GM21619 (cell line): ENCODE data around the gene RPS29.

Experiments
- ATAC-seq: cut with Tn5 transposase; IDR thresholded peaks from one replicate; pipeline ENCODE4 v1.9.1; 2021; ENCODE audit not compliant: unreplicated experiment

Gene RPS29

DNA sequence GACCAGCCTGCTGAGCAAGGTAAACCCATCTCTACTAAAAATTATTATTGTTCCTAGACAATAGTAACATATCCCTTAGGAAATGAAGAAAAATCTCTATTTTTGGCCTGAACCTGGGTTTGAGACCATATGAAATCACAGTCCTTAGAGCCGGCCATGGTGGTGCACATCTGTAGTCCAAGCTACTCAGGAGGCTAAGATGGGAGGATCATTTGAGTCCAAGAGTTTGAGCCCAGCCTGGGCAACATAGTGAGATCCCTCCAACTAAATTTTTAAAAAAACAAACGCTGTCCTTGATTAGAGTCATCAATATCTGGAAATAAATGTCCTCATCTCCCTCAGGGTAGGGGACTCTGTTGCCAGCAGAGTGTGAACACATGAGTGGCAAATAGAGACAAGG lies 34.6 kb downstream of the RPS29 start:
- ATAC-seq: no peak

DNA sequence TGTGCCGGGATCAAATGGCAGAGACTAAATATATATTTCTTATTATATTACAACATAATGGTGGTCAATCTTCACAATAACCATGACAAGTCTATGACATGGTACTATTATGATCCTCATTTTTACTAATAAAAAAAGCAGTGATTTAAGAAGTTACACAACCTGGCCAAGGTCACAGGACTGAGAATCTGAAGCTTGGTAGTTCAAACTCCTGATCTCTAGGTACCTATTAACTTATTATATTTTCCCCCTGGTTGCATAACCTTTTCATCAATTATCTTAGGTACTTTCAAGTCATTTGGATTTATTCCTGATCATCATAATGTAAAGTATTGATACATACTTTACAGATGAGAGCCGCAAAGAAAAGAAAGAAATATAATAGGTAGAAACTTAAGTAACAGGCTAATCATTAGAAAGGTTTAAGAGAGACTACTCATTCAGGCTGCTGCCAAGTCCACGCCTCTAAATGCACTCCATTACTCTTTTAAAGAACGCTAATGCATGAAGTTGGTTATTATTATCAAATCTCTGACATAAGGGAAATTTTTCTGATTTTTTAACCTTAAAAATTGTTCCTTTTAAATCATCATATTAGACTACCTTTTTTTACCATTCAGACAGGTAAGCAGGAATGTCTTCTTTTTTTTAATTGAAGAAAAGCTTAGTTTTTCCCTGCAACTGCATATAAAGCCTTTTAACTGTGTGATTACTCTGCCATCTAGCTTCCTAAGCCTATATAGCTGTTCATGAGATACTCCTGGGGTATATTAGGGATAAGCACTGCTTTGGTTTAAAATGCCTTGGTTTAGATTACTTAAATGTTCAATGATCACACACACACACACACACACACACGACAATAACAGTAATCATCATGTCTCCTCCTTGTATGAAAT lies 35.6 kb downstream of the RPS29 start:
- ATAC-seq: no peak

DNA sequence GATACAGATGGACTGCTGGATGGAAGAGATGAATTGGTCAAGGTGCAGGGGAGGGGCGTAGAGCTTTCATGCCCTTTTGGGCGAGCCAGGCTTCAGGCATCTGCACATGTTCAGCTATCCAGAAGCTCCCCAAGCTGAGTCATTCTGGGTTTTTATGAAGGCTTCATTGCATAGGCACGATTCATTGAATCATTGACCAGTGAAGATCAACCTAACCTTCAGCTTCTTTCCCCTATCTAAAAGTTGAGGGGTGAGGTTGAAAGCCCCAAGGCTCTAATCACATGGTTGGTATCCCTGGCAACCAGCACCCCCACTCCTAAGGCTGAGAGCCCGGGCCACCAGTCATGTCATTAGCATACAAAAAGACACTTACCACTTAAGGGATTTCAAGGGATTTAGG lies 36.3 kb downstream of the RPS29 start:
- no peak for ATAC-seq

DNA sequence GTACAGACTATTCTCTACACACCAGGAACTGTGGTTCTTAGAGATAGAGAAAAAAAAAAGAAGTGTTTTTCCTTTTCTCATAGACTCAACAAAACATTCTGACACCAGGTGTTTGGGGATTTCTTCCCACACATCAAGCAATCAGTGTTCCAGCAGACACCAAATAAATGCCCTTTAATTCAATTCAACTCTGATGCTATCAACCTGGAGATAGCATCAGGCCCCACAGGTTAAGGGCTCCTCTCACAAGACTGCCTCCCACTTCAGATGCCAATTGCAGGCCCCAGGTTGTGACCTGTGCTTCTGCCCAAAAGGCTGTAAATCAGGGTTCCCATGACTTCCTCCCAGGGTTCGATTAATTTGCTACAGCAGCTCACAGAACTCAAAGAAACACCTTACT lies 36.7 kb downstream of the RPS29 start:
- no peak for ATAC-seq

DNA sequence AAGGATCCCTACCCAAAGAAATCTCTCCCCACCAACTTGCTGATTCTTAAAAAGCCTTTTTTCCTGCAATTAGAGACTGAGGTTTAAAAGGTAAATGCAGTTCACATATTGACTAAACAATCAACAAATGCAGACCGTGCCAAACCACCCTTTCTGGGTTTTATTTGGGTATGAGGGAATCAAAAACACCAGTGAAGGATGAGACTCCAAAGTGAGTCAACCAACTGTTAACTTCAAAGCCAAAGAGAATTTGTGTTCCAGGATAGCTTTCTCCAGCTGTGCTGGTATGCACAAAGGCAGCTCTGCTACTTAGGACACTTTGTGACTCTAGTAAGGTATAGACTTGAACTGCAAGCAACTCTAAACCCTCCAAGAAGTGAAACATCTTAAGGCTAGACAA lies 39.4 kb downstream of the RPS29 start:
- no peak for ATAC-seq

DNA sequence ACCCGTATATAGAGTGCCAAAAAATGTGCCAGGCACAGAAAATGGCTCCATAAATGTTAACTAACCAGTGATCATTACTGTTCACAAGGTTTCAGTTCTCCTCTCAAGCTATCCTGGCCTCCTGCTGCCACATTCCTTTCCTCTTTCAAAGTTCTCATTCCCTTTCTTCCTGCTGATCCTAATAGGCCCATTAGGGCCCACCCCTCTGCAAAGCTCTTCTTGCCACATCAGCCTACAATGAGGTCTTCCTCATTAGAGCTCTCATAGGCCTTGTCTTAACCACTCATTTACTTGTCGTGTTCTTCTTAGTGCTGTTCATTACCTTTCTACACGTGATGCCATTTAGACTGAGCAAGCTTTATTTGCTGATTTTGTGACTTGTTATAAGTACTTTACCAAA lies 40.5 kb downstream of the RPS29 start:
- ATAC-seq: no peak

DNA sequence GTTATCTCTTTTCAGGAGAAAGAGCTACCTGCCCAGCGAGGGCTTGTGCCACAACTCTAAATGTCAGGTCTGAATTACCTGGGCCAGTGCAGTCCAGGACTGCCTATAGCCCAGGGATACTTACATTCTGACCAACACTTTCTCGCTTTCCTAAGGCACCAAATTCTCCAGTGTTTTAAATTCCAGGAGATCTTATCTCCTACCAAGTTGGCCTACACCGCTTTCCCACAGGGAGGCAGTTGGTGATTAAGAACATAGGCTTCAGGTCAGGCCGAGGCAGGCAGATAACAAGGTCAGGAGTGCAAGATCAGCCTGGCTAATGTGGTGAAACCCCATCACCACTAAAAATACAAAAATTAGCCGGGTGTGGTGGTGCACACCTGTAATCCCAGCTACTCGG lies 41.1 kb downstream of the RPS29 start:
- no peak for ATAC-seq

DNA sequence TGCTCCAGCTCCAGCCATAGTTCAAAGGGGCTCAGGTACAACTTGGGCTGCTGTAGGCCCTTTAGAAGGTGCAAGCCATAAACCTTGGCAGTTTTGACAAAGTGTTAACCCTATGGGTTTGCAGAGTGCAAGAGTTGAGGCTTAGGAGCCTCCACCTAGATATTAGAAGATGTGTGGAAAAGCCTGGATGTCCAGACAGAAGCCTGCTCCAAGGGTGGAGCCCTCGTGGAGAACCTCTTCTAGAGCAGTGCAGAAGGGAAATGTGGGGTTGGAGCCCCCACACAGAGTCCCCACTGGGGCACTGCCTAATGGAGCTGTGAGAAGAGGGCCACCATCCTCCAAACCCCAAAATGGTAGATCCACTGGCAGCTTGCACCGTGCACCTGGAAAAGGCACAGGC lies 45.1 kb downstream of the RPS29 start:
- ATAC-seq: no peak

DNA sequence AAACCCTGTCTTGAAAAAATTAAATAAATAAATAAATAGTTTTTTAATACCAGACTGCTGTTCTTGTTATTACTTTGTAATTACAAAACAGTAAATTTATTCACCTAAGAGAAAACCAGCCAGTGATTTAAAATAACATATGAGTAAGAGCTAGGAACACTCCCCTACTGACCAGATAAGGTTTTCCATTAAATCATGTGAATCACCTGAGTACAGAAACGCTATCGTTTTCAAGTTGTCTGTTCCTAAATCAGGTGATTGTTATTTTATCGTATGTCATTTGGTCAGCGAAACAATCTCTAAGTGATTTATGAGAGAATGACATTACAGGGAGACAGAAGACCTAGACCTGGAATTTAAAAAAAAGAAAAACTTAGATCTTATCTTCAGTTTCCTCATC lies 47.3 kb downstream of the RPS29 start:
- ATAC-seq: no peak
